NCI-H526 (cell line): ENCODE results near the gene TNXB.
"Not testable (repeated sequence)": the region's sequence is repeated elsewhere in the genome, so short reads cannot be mapped to it uniquely, and the experiment has no call there.

Source experiments
- DNase-seq, 2 experiments: peaks; one replicate each; lab custom pipeline; 2025; lab: John Stamatoyannopoulos, UW

Gene TNXB

DNA sequence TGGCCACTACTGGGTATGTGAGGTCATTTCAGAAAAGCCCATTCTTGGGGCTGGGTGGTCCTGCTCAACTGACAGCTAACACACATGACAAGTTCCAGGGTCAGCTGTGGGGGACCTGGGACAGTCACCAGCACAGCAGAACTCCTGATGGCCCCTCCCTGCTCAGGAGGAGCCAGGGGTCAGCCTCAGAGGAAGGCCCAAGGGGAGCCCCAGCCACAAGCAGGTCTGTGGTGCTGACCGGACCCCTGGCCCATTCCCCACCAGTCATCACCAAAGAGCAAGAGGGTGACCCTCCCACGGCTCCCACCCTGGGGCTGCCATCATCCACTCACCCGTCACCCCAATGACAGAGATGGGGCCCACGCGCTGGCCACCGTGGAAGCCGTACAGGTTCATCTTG, 52.9 kb downstream of the TNXB start:
- DNase-seq, result no peak

DNA sequence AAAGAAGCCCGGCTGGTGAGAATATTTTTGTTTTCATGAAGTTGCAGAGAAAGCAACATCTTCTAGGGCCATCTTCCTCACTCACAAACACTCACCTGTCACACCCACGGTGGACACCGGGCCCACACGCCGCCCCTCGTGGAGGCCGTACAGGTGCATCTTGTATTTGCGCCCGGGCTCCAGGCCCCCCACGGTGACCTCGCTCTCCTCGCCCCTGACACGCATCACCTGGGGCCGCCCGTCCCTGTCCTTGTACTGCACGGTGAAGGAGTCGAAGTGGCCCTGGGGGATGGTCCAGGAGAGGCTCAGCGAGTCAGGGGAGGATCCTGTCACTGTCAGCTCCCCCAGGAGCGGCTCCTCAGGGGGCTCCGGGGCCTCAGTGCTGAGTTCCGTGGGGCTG, 53.4 kb downstream of the TNXB start:
- DNase-seq, result not testable (repeated sequence)

- not testable (repeated sequence) for DNase-seq
Observed at GRCh38 chr6:32053314-32053713, 55.8 kb downstream of the TNXB start.

DNA sequence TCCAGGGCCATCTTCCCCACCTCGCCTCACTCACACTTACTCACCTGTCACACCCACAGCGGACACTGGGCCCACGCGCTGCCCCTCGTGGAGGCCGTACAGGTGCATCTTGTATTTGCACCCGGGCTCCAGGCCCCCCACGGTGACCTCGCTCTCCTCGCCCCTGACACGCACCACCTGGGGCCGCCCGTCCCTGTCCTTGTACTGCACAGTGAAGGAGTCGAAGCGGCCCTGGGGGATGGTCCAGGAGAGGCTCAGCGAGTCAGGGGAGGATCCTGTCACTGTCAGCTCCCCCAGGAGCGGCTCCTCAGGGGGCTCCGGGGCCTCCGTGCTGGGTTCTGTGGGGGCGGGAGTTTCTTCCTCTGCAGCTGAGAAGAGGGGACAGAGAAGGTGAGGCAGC, 56.5 kb downstream of the TNXB start:
- not testable (repeated sequence) for DNase-seq

GRCh38 chr6:32050562-32050961, 58.6 kb downstream of the TNXB start:
- DNase-seq, result no peak

GRCh38 chr6:32049736-32050135, 59.4 kb downstream of the TNXB start:
- DNase-seq, result not testable (repeated sequence)

DNA sequence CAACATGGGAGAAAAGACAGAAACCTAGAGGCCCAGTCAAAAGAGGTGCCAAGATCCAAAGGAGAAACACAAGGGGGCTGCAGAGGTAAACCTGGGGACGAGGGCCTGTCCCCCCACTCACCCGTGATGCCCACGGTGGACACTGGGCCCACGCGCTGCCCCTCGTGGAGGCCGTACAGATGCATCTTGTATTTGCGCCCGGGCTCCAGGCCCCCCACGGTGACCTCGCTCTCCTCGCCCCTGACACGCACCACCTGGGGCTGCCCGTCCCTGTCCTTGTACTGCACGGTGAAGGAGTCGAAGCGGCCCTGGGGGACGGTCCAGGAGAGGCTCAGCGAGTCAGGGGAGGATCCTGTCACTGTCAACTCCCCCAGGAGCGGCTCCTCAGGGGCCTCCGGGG, 60.0 kb downstream of the TNXB start:
- not testable (repeated sequence) for DNase-seq

DNA sequence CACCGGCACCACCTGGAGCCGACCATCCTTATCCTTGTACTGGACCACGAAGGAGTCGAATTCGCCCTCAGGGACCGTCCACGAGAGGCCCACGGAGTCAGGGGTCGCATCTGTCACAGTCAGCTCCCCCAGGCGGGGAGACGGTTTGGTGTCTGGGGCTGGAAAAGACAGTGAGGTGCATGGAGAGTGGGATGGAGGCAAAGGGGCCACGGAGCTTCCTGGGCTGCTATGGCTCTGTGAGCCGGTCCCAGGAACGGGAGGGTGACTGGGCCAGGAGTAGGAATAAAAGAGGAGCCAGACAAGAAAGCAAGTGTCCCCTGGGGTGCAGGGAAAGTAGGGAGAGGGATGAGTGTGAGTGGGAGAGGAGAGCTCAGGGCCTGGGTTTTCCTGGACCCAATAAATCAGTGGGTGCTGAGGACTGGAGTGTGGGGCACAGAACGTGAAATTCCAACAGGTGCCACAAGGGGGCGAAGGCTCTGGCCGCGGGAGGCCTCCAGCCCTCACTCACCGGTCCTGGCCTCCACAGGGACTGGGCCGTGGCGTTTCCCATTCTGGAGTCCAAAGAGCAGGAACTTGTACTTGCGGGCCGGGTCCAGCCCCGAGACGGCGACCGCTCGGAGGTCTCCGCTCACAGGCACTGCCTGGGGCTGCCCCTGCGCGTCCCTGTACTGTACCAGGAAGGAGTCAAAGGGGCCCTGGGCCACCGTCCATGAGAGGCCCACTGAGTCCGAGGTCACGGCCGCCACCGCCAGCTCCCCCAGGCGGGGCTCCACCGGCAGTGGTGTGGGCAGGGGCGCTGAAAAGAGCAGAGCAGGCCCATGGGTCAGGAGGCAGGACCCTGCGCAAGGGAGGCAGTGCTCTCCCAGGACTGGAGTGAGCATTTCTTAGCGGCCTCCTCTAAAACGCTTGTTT, 61.0 kb downstream of the TNXB start:
- DNase-seq, result peak in 1 of 2 experiments; percentile 60

- no peak for DNase-seq
Observed at GRCh38 chr6:32047539-32047854, 61.6 kb downstream of the TNXB start.

DNA sequence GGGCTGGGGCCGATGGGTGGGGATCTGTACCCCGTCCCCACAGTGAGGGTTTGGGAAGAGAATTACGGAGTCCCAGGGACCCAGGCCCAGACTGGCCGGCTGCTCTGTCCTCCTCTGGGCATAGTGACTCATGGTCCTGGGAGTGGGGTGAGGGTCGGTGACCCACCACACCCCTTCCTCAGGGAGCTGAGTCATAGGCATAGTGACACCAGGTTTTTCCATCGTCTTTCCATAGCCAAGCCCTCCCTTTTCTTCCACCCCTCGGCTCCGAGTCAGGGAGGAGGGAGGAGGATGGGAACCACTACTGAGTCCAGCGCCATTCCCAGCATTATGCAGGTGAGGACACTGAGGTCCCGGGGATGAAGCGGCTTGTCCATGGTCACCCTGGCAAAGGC, 62.1 kb downstream of the TNXB start:
- no peak for DNase-seq

GRCh38 chr6:32046450-32047083, 62.6 kb downstream of the TNXB start:
- DNase-seq, result no peak

GRCh38 chr6:32045811-32046449, 63.2 kb downstream of the TNXB start:
- no peak for DNase-seq

- not testable (repeated sequence) for DNase-seq
Observed at GRCh38 chr6:32044916-32045315, 64.2 kb downstream of the TNXB start.

DNA sequence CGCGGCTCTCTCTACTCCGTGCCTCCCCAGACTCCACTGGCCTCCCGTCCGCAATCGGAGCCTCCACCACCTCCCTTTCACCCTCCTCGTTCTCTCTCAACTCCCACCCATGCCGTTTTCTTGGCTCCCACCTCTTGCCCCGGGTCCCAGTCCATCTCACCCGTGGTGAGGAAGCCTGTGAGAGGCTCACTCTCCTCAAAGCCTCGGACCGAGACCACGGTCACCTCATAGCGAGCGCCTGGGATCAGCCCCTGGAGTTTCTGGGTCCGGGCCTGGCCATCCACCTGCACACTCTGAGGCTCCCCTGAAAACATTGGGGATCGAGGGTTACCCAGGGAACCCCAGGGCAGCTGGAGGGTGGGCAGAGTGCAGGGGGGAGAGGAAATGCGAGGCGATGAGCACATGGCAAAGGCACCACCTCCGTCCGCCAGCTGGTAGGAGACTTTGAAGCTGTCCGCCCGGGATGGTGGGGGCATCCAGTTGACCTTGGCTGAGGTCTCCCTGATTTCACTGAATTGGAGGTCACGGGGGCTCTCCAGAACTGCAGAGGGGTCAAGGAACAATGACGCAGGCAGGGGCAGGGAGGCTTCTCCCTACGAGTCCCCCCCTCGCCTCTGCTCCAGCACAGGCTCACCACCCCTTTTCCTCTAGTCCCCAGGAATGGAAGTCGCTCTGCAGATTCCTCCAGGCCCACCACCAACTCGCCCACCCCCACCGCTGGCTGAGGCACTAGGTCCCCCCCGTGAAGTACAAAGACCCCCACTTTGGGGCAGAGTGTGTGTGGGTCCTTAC, 65.4 kb downstream of the TNXB start:
- DNase-seq, result not testable (repeated sequence)

GRCh38 chr6:32042276-32042675, 66.9 kb downstream of the TNXB start:
- not testable (repeated sequence) for DNase-seq

- not testable (repeated sequence) for DNase-seq
Observed at GRCh38 chr6:32041385-32041784, 67.8 kb downstream of the TNXB start.

- not testable (repeated sequence) for DNase-seq
Observed at GRCh38 chr6:32041050-32041321, 68.2 kb downstream of the TNXB start.

GRCh38 chr6:32040299-32041049, 68.7 kb downstream of the TNXB start:
- DNase-seq, result not testable (repeated sequence)

- DNase-seq, result not testable (repeated sequence)
Observed at GRCh38 chr6:32039321-32040274, 69.5 kb downstream of the TNXB start.

DNA sequence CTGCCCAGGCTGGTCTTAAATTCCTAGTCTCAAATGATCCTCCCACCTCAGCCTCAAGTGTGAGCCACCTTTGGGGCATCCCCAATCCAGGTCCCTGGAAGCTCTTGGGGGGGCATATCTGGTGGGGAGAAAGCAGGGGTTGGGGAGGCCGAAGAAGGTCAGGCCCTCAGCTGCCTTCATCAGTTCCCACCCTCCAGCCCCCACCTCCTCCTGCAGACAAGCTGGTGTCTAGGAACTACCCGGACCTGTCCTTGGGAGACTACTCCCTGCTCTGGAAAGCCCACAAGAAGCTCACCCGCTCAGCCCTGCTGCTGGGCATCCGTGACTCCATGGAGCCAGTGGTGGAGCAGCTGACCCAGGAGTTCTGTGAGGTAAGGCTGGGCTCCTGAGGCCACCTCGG, 70.3 kb downstream of the TNXB start:
- not testable (repeated sequence) for DNase-seq
